SIG-M5 (cell line): ENCODE measurements around the gene KRTAP4-1.
"Not testable (repeated sequence)": the region's sequence is repeated elsewhere in the genome, so short reads cannot be mapped to it uniquely, and the experiment has no call there.

Source experiments
- DNase-seq: peaks from one replicate; lab custom pipeline; 2025; lab: John Stamatoyannopoulos, UW

KRTAP4-1 gene

GRCh38 chr17:41171886-41172285 lies 12.8 kb downstream of the KRTAP4-1 start:
- DNase-seq: no peak

- no peak for DNase-seq
Observed at GRCh38 chr17:41168121-41168520, 16.6 kb downstream of the KRTAP4-1 start, which contains the start of gene KRTAP4-3. Gene KRTAP4-3 (minus strand): TSS chr17:41168221. CDS start chr17:41168172, 49 bp downstream.

GRCh38 chr17:41167561-41167960 lies 17.1 kb downstream of the KRTAP4-1 start:
- no peak for DNase-seq

GRCh38 chr17:41163828-41164227 lies 20.9 kb downstream of the KRTAP4-1 start:
- DNase-seq: no peak

- no peak for DNase-seq
Observed at GRCh38 chr17:41160648-41161047, 24.1 kb downstream of the KRTAP4-1 start, which contains the start of gene KRTAP4-4. Gene KRTAP4-4 (minus strand): TSS chr17:41160748. CDS start chr17:41160691, 57 bp downstream.

GRCh38 chr17:41160190-41160589 lies 24.5 kb downstream of the KRTAP4-1 start:
- not testable (repeated sequence) for DNase-seq

GRCh38 chr17:41153856-41154255 lies 30.9 kb downstream of the KRTAP4-1 start:
- DNase-seq: no peak

- DNase-seq: no peak
Observed at GRCh38 chr17:41151525-41151924, 33.2 kb downstream of the KRTAP4-1 start.

- no peak for DNase-seq
Observed at GRCh38 chr17:41150026-41150425, 34.7 kb downstream of the KRTAP4-1 start.

GRCh38 chr17:41149652-41149985 lies 35.1 kb downstream of the KRTAP4-1 start, which contains the start of gene KRTAP4-5:
Gene KRTAP4-5 (minus strand): TSS chr17:41149825. CDS start chr17:41149767, 58 bp downstream.
- DNase-seq: no peak

GRCh38 chr17:41148971-41149651 lies 35.6 kb downstream of the KRTAP4-1 start:
- not testable (repeated sequence) for DNase-seq

- DNase-seq: no peak
Observed at GRCh38 chr17:41147531-41148204, 37.0 kb downstream of the KRTAP4-1 start.

GRCh38 chr17:41145261-41145660 lies 39.5 kb downstream of the KRTAP4-1 start:
- DNase-seq: no peak

- DNase-seq: no peak
Observed at GRCh38 chr17:41144846-41145245, 39.9 kb downstream of the KRTAP4-1 start.

- DNase-seq: no peak
Observed at GRCh38 chr17:41141361-41141760, 43.4 kb downstream of the KRTAP4-1 start.

GRCh38 chr17:41140360-41141131 lies 44.2 kb downstream of the KRTAP4-1 start, which contains the start of gene KRTAP4-6:
Gene KRTAP4-6 (minus strand): TSS chr17:41140544. CDS start chr17:41140487, 57 bp downstream.
- DNase-seq: no peak

GRCh38 chr17:41139865-41140264 lies 44.8 kb downstream of the KRTAP4-1 start:
- not testable (repeated sequence) for DNase-seq
